ENCODE measurements around the gene PPFIA3.

- TF ChIP-seq TCF12 (IDR thresholded peaks at IDR 0.05; ENCODE audit: low read depth, low read length) (no peak), RAD21 (IDR thresholded peaks at IDR 0.05 in 1 of 2, conservative IDR thresholded peaks at IDR 0.05 in 1 of 2; ENCODE audit: low read depth in 2 of 2, low read length in 2 of 2) (peak; percentile 29 to 32; a peak in 3 of 4 replicates), POLR2A (IDR thresholded peaks at IDR 0.05; ENCODE audit: control extremely low read depth in 1 of 2, low read depth in 2 of 2, low read length in 2 of 2) (no peak), CHD2 (IDR thresholded peaks at IDR 0.05; ENCODE audit: low read length) (no peak), RNF2 (IDR thresholded peaks at IDR 0.05; ENCODE audit: borderline replicate concordance, low read depth, low read length, missing control alignments, poor library complexity, severe bottlenecking) (no peak), NRF1 (IDR thresholded peaks at IDR 0.05; ENCODE audit: low read depth, low read length) (no peak)
- TF ChIP-seq, protein P1, sequence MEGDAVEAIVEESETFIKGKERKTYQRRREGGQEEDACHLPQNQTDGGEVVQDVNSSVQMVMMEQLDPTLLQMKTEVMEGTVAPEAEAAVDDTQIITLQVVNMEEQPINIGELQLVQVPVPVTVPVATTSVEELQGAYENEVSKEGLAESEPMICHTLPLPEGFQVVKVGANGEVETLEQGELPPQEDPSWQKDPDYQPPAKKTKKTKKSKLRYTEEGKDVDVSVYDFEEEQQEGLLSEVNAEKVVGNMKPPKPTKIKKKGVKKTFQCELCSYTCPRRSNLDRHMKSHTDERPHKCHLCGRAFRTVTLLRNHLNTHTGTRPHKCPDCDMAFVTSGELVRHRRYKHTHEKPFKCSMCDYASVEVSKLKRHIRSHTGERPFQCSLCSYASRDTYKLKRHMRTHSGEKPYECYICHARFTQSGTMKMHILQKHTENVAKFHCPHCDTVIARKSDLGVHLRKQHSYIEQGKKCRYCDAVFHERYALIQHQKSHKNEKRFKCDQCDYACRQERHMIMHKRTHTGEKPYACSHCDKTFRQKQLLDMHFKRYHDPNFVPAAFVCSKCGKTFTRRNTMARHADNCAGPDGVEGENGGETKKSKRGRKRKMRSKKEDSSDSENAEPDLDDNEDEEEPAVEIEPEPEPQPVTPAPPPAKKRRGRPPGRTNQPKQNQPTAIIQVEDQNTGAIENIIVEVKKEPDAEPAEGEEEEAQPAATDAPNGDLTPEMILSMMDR (IDR thresholded peaks at IDR 0.05; ENCODE audit: control extremely low read depth in 1 of 3, insufficient read depth in 1 of 3, low read depth in 1 of 3, low read length in 3 of 3) = peak; percentile 24 to 64 (median 50); a peak in 3 of 4 replicates
Observed at GRCh38 chr19:49165865-49166301, 46.5 kb downstream of the PPFIA3 start.

Data from H1 (cell line).